DND-41 (cell line): Measurements from ENCODE around the gene RAET1E.
A peak's percentile ranks its signal among the peaks of the same experiment; 100 is the strongest.
"Not testable (repeated sequence)": the region's sequence is repeated elsewhere in the genome, so short reads cannot be mapped to it uniquely, and the experiment has no call there.

Experiments
- ATAC-seq: fragments of 200-7000 bp; cut with Tn5 transposase; 3 replicates; pipeline ENCODE4 v1.9.1; 2021; ENCODE audit warnings: low read depth; ENCODE audit not compliant: insufficient read depth
- DNase-seq: peaks from one replicate; pipeline ENCODE4 v3.0.0-alpha.2; 2020
- H2AFZ ChIP-seq: 2 replicates; pipeline ENCODE4 v1.6.0; 2012; ENCODE audit warnings: low read depth, low read length
- H3K27ac ChIP-seq: 2 replicates; pipeline ENCODE4 v1.5.1; 2012; ENCODE audit warnings: low read length, inconsistent platforms
- H3K27me3 ChIP-seq: fragments of 200-600 bp; sonication (generic); 2 replicates; pipeline ENCODE4 v1.6.0; 2012; ENCODE audit warnings: low read length, mild to moderate bottlenecking, inconsistent platforms; ENCODE audit not compliant: insufficient read depth, poor library complexity
- H3K36me3 ChIP-seq: 2 replicates; pipeline ENCODE4 v1.5.1; 2012; ENCODE audit warnings: low read length, inconsistent platforms; ENCODE audit not compliant: insufficient read depth
- H3K4me1 ChIP-seq: 2 replicates; pipeline ENCODE4 v1.5.1; 2012; ENCODE audit warnings: mild to moderate bottlenecking, low read length; ENCODE audit not compliant: insufficient read depth
- H3K4me2 ChIP-seq: 2 replicates; pipeline ENCODE4 v1.6.0; 2012; ENCODE audit warnings: mild to moderate bottlenecking, moderate library complexity, low read length, inconsistent platforms; ENCODE audit not compliant: insufficient read depth
- H3K4me3 ChIP-seq, 2 experiments: fragments of 200-600 bp in 1 of 2; shearing (Covaris generic) in 1 of 2; 2 replicates each; pipeline ENCODE4 v1.5.1; 2012 to 2016; ENCODE audit warnings: inconsistent platforms in 2 of 2, low read length in 2 of 2, mild to moderate bottlenecking in 2 of 2, low read depth in 1 of 2, moderate library complexity in 1 of 2
- H3K79me2 ChIP-seq: 2 replicates; pipeline ENCODE4 v1.6.0; 2012; ENCODE audit warnings: low read length, inconsistent platforms; ENCODE audit not compliant: insufficient read depth
- H3K9ac ChIP-seq: 2 replicates; pipeline ENCODE4 v1.6.0; 2012; ENCODE audit warnings: low read depth, mild to moderate bottlenecking, inconsistent platforms, low read length, moderate library complexity
- H3K9me3 ChIP-seq: 2 replicates; pipeline ENCODE4 v1.5.1; 2012; ENCODE audit warnings: low read length, moderate library complexity, mild to moderate bottlenecking, inconsistent platforms; ENCODE audit not compliant: insufficient read depth, severe bottlenecking
- H4K20me1 ChIP-seq: 2 replicates; pipeline ENCODE4 v1.6.0; 2012; ENCODE audit warnings: low read length; ENCODE audit not compliant: insufficient read depth
- CTCF ChIP-seq: IDR thresholded peaks from 2 replicates; pipeline ENCODE4 v1.5.1; 2012; ENCODE audit warnings: borderline replicate concordance, low read length, moderate library complexity, mild to moderate bottlenecking; ENCODE audit not compliant: poor library complexity, severe bottlenecking; ENCODE audit errors: extremely low read depth
- EZH2 ChIP-seq: IDR thresholded peaks from 3 replicates; pipeline ENCODE4 v1.6.1; 2012; ENCODE audit warnings: borderline replicate concordance, low read depth, mild to moderate bottlenecking, moderate library complexity, low read length, inconsistent platforms; ENCODE audit not compliant: severe bottlenecking

The RAET1E gene

GRCh38 chr6:149895833-149896271 lies 2.1 kb downstream of the RAET1E start:
- DNase-seq = peak; percentile 53
- Histone ChIP-seq H4K20me1 (no peaks in the 10 kb centered on the region), H2AFZ (no peak overlapping the region), H3K9ac (no peak overlapping the region), H3K4me1 (0 out of 2 replicates have a peak, but pooled peaks cover 5% of the 10 kb centered on the region), H3K79me2 (no peaks in the 10 kb centered on the region), H3K4me2 (no peak overlapping the region), H3K27me3 (no peaks in the 10 kb centered on the region), H3K4me3 (no peak overlapping the region), H3K27ac (no peak overlapping the region), H3K36me3 (no peaks in the 10 kb centered on the region), H3K9me3 (no peaks in the 10 kb centered on the region)
- TF ChIP-seq EZH2 (no peak), CTCF (no peak)
- peak; percentile 82 for ATAC-seq

GRCh38 chr6:149895048-149895590 lies 2.8 kb downstream of the RAET1E start:
- no peak overlapping the region for H2AFZ ChIP-seq
- TF ChIP-seq CTCF (no peak), EZH2 (no peak)
- no peak for ATAC-seq
- no peak overlapping the region for H3K27ac ChIP-seq
- H3K9ac ChIP-seq = no peak overlapping the region
- no peaks in the 10 kb centered on the region for H3K9me3 ChIP-seq
- 0 out of 2 replicates have a peak, but pooled peaks cover 5% of the 10 kb centered on the region for H3K4me1 ChIP-seq
- no peaks in the 10 kb centered on the region for H4K20me1 ChIP-seq
- no peak overlapping the region for H3K4me2 ChIP-seq
- no peaks in the 10 kb centered on the region for H3K79me2 ChIP-seq
- no peaks in the 10 kb centered on the region for H3K27me3 ChIP-seq
- no peaks in the 10 kb centered on the region for H3K36me3 ChIP-seq
- H3K4me3 ChIP-seq = no peak overlapping the region
- DNase-seq = no peak

- not testable (repeated sequence) for H3K9me3 ChIP-seq, ATAC-seq, H2AFZ ChIP-seq, H3K9ac ChIP-seq, H3K79me2 ChIP-seq, H3K27ac ChIP-seq, H3K36me3 ChIP-seq, H3K27me3 ChIP-seq, H3K4me1 ChIP-seq, H3K4me3 ChIP-seq, H3K4me2 ChIP-seq, DNase-seq, H4K20me1 ChIP-seq
Measured at GRCh38 chr6:149891864-149892263, 6.0 kb downstream of the RAET1E start.

GRCh38 chr6:149891259-149891658 lies 6.7 kb downstream of the RAET1E start:
- no peak overlapping the region for H3K4me2 ChIP-seq
- no peaks in the 10 kb centered on the region for H3K9me3 ChIP-seq
- no peaks in the 10 kb centered on the region for H4K20me1 ChIP-seq
- ATAC-seq = no peak
- H3K36me3 ChIP-seq = no peaks in the 10 kb centered on the region
- 0 out of 2 replicates have a peak, but pooled peaks cover 5% of the 10 kb centered on the region for H3K4me1 ChIP-seq
- no peaks in the 10 kb centered on the region for H3K27me3 ChIP-seq
- H3K27ac ChIP-seq = no peak overlapping the region
- H3K9ac ChIP-seq = no peak overlapping the region
- no peak overlapping the region for H2AFZ ChIP-seq
- no peak for DNase-seq
- no peak overlapping the region for H3K4me3 ChIP-seq
- TF ChIP-seq CTCF = no peak
- TF ChIP-seq EZH2 = no peak
- no peaks in the 10 kb centered on the region for H3K79me2 ChIP-seq
